IMR-90 (cell line): ENCODE data around the gene MALRD1. TPM values are rescaled to one million over a fixed set of nuclear protein-coding genes. Genes with fewer than 3 reads are reported as not detected.

Experiments
- ATAC-seq: fragments of 200-7000 bp; cut with Tn5 transposase; 2 replicates; pipeline ENCODE4 v1.9.1; 2020; ENCODE audit warnings: low read depth, mild to moderate bottlenecking, moderate library complexity
- BruUV-seq: library from RNA; stranded (reverse); fragments of 400-500 nt; replicated peaks from 2 replicates; lab custom pipeline; 2021; lab: Mats Ljungman, UMichigan
- CTCF ChIA-PET: fragments of 300-600 bp; formaldehyde crosslinking; extraction: SDS; loops from one replicate; lab custom pipeline; 2021; ENCODE audit warnings: antibody characterized with exemption; lab: Yijun Ruan, JAX
- POLR2A ChIA-PET: fragments of 300-600 bp; sonication (Branson Sonifier 250); formaldehyde crosslinking; loops from one replicate; lab custom pipeline; 2022; ENCODE audit warnings: antibody characterized with exemption; ENCODE audit not compliant: unreplicated experiment; lab: Charles Lee
- DNase-seq: peaks from one replicate; pipeline ENCODE4 v3.0.0; 2013
- H2AFZ ChIP-seq: replicated peaks from 2 replicates; pipeline ENCODE3; 2013; ENCODE audit warnings: low read length, mild to moderate bottlenecking; ENCODE audit not compliant: poor library complexity
- H2AK5ac ChIP-seq: 2 replicates; pipeline ENCODE4 v1.6.1; 2013; ENCODE audit warnings: low read depth, low read length, inconsistent platforms
- H2AK9ac ChIP-seq: replicated peaks from 2 replicates; pipeline ENCODE3; 2013; ENCODE audit warnings: mild to moderate bottlenecking, low read depth, low read length, moderate library complexity; ENCODE audit not compliant: poor library complexity
- H2BK120ac ChIP-seq: 2 replicates; pipeline ENCODE4 v1.6.1; 2013; ENCODE audit warnings: low read depth, low read length, inconsistent platforms
- H2BK15ac ChIP-seq: 3 replicates; pipeline ENCODE4 v1.6.1; 2013; ENCODE audit warnings: low read depth, low read length, inconsistent platforms
- H2BK20ac ChIP-seq: 2 replicates; pipeline ENCODE4 v1.6.1; 2013; ENCODE audit warnings: low read depth, mild to moderate bottlenecking, inconsistent platforms, low read length, moderate library complexity
- H2BK5ac ChIP-seq: 2 replicates; pipeline ENCODE4 v1.6.1; 2013; ENCODE audit warnings: mild to moderate bottlenecking, low read depth, low read length, inconsistent platforms; ENCODE audit not compliant: poor library complexity, severe bottlenecking
- H3K14ac ChIP-seq: replicated peaks from 2 replicates; pipeline ENCODE4 v1.6.1; 2013; ENCODE audit warnings: low read depth, low read length, inconsistent platforms
- H3K18ac ChIP-seq: 2 replicates; pipeline ENCODE4 v1.6.1; 2013; ENCODE audit warnings: low read depth, low read length, control low read depth
- H3K23ac ChIP-seq: 2 replicates; pipeline ENCODE4 v1.6.1; 2013; ENCODE audit warnings: low read depth, low read length, inconsistent platforms
- H3K27ac ChIP-seq: 2 replicates; pipeline ENCODE4 v1.5.1; 2013; ENCODE audit warnings: mild to moderate bottlenecking, control low read depth, low read length; ENCODE audit not compliant: insufficient read depth
- H3K27me3 ChIP-seq: 2 replicates; pipeline ENCODE4 v1.6.1; 2013; ENCODE audit warnings: low read length; ENCODE audit not compliant: control insufficient read depth, insufficient read depth
- H3K36me3 ChIP-seq: 2 replicates; pipeline ENCODE4 v1.6.1; 2013; ENCODE audit warnings: low read length, mixed read lengths; ENCODE audit not compliant: control insufficient read depth, insufficient read depth
- H3K4ac ChIP-seq: 2 replicates; pipeline ENCODE4 v1.6.1; 2013; ENCODE audit warnings: low read depth, low read length, inconsistent platforms
- H3K4me1 ChIP-seq: 2 replicates; pipeline ENCODE4 v1.6.1; 2013; ENCODE audit warnings: low read length, mixed read lengths; ENCODE audit not compliant: control insufficient read depth, insufficient read depth
- H3K4me2 ChIP-seq: 2 replicates; pipeline ENCODE4 v1.6.1; 2013; ENCODE audit warnings: low read depth, mild to moderate bottlenecking, control low read depth, low read length, moderate library complexity
- H3K4me3 ChIP-seq: 2 replicates; pipeline ENCODE4 v1.5.1; 2013; ENCODE audit warnings: low read depth, mild to moderate bottlenecking, control low read depth, low read length, moderate library complexity; ENCODE audit not compliant: insufficient read depth
- H3K56ac ChIP-seq: 2 replicates; pipeline ENCODE4 v1.6.1; 2013; ENCODE audit warnings: low read length, inconsistent platforms; ENCODE audit not compliant: insufficient read depth; ENCODE audit errors: extremely low read depth
- H3K79me1 ChIP-seq, 2 experiments: 2 replicates each; pipeline ENCODE4 v1.6.1; 2013; ENCODE audit warnings: low read length in 2 of 2, inconsistent platforms in 1 of 2, low read depth in 1 of 2
- H3K9ac ChIP-seq: 2 replicates; pipeline ENCODE4 v1.6.1; 2013; ENCODE audit warnings: low read depth, low read length, control low read depth
- H3K9me1 ChIP-seq: 2 replicates; pipeline ENCODE4 v1.6.1; 2013; ENCODE audit warnings: low read length, inconsistent platforms; ENCODE audit not compliant: insufficient read depth
- H3K9me3 ChIP-seq: 2 replicates; pipeline ENCODE4 v1.6.1; 2013; ENCODE audit warnings: low read length; ENCODE audit not compliant: control insufficient read depth, insufficient read depth
- H4K20me1 ChIP-seq: 2 replicates; pipeline ENCODE4 v1.6.1; 2013; ENCODE audit warnings: low read length, inconsistent platforms; ENCODE audit not compliant: insufficient read depth
- H4K5ac ChIP-seq: 2 replicates; pipeline ENCODE4 v1.6.1; 2013; ENCODE audit warnings: mild to moderate bottlenecking, low read depth, low read length, control low read depth
- H4K8ac ChIP-seq, 2 experiments: 2 replicates each; pipeline ENCODE4 v1.6.1; 2013; ENCODE audit warnings: low read depth in 2 of 2, low read length in 2 of 2, control low read depth in 1 of 2, inconsistent platforms in 1 of 2
- H4K91ac ChIP-seq: 2 replicates; pipeline ENCODE4 v1.6.1; 2013; ENCODE audit warnings: low read depth, low read length, inconsistent platforms; ENCODE audit not compliant: insufficient read depth
- BHLHE40 ChIP-seq: fragments of 150-350 bp; IDR thresholded peaks from 2 replicates; pipeline ENCODE4 v1.6.1; 2016; ENCODE audit warnings: mild to moderate bottlenecking, low read depth, low read length
- CEBPB ChIP-seq: IDR thresholded peaks from 2 replicates; pipeline ENCODE4 v1.6.1; 2012; ENCODE audit warnings: low read depth, low read length, improper control_type of control experiment
- CHD1 ChIP-seq: IDR thresholded peaks from 2 replicates; pipeline ENCODE4 v1.6.1; 2012; ENCODE audit warnings: low read depth, low read length, improper control_type of control experiment
- CTCF ChIP-seq: conservative IDR thresholded peaks from 2 replicates; pipeline ENCODE4 v1.5.1; 2012; ENCODE audit warnings: mild to moderate bottlenecking, low read depth, low read length, improper control_type of control experiment
- FOS ChIP-seq: fragments of 150-350 bp; IDR thresholded peaks from 2 replicates; pipeline ENCODE4 v1.6.1; 2016; ENCODE audit warnings: low read depth, low read length
- MAFK ChIP-seq: IDR thresholded peaks from 2 replicates; pipeline ENCODE4 v1.6.1; 2012; ENCODE audit warnings: low read depth, low read length, improper control_type of control experiment
- MAZ ChIP-seq: IDR thresholded peaks from 2 replicates; pipeline ENCODE4 v1.6.1; 2012; ENCODE audit warnings: low read depth, mild to moderate bottlenecking, low read length, improper control_type of control experiment, moderate library complexity, borderline replicate concordance
- MXI1 ChIP-seq: IDR thresholded peaks from 2 replicates; pipeline ENCODE4 v1.6.1; 2012; ENCODE audit warnings: low read depth, mild to moderate bottlenecking, low read length, moderate library complexity, borderline replicate concordance
- NFE2L2 ChIP-seq: fragments of 150-350 bp; IDR thresholded peaks from 2 replicates; pipeline ENCODE4 v1.6.1; 2016; ENCODE audit warnings: low read depth, mild to moderate bottlenecking, low read length
- POLR2A ChIP-seq: IDR thresholded peaks from 2 replicates; pipeline ENCODE4 v1.6.1; 2012; ENCODE audit warnings: mild to moderate bottlenecking, low read depth, low read length
- RAD21 ChIP-seq: IDR thresholded peaks from 2 replicates; pipeline ENCODE4 v1.6.1; 2012; ENCODE audit warnings: low read length, improper control_type of control experiment
- RCOR1 ChIP-seq: IDR thresholded peaks from 2 replicates; pipeline ENCODE4 v1.6.1; 2012; ENCODE audit warnings: mild to moderate bottlenecking, low read length, improper control_type of control experiment; ENCODE audit not compliant: insufficient replicate concordance
- RFX5 ChIP-seq: IDR thresholded peaks from 2 replicates; pipeline ENCODE4 v1.8.0; 2012; ENCODE audit warnings: low read depth, mild to moderate bottlenecking, low read length, moderate library complexity
- SMC3 ChIP-seq: fragments of 150-350 bp; IDR thresholded peaks from 2 replicates; pipeline ENCODE4 v1.6.1; 2016; ENCODE audit warnings: low read depth, mild to moderate bottlenecking, antibody characterized with exemption, low read length, moderate library complexity
- WGBS, 2 experiments: methylation state at CpG; one replicate each; pipeline versions ENCODE4 v1.1.5 to v1.1.7; 2013; ENCODE audit warnings: missing lambda C conversion rate in 2 of 2; ENCODE audit not compliant: insufficient read length in 1 of 2; ENCODE audit errors: extremely low coverage in 2 of 2; 5-methylcytosine and 5-hydroxymethylcytosine counted together
- dilution Hi-C: fragments of 300-500 bp; cut with HindIII; formaldehyde crosslinking; loops from one replicate; pipeline ENCODE4 v1.14.3; 2018; ENCODE audit warnings: low sequenced_read_pairs; ENCODE audit not compliant: unreplicated experiment
- in situ Hi-C: fragments of 300-500 bp; cut with MboI; formaldehyde crosslinking; loops from 3 replicates; pipeline ENCODE4 v1.14.3; 2019; ENCODE audit warnings: low sequenced_read_pairs, inconsistent platforms, mixed read lengths
- intact Hi-C: fragments of 100-400 bp; cut with micrococcal nuclease; formaldehyde crosslinking; loops from 2 replicates; pipeline ENCODE4 v1.10.0; 2022
- polyA plus RNA-seq, 3 experiments: library from polyadenylated mRNA; depleted of rRNA; stranded (reverse); fragments of >200 nt; gene quantifications; 2 replicates each; pipeline ENCODE4 v1.2.3, GENCODE V29; 2012; ENCODE audit warnings: low replicate concordance in 1 of 3
- total RNA-seq: library from RNA; depleted of rRNA; stranded (reverse); fragments of >200 nt; gene quantifications from 2 replicates; pipeline ENCODE4 v1.2.3, GENCODE V29; 2012
- TF ChIP-seq, protein P1 (sequence below): fragments of 150-350 bp; IDR thresholded peaks from 2 replicates; pipeline ENCODE4 v1.6.1; 2017; ENCODE audit warnings: mild to moderate bottlenecking, antibody characterized with exemption, low read length, low read depth
- TF ChIP-seq, protein P2 (sequence below): fragments of 150-350 bp; IDR thresholded peaks from 2 replicates; pipeline ENCODE4 v1.6.1; 2016; ENCODE audit warnings: low read depth, mild to moderate bottlenecking, low read length, moderate library complexity, borderline replicate concordance

The MALRD1 gene
- total and polyA plus RNA-seq, 2 of the 4 experiments (the other 2 are of a cell fraction), result 0.34 to 1.1 TPM

- in situ Hi-C loops (no loop called here), intact Hi-C loops (no loop called here), dilution Hi-C loops (no loop called here)
- Histone ChIP-seq H2BK120ac (no peak overlapping the region), H2BK15ac (no peak overlapping the region), H3K9me3 (no peaks in the 10 kb centered on the region), H3K9me1 (no peaks in the 10 kb centered on the region; the same call in 1 of the 2 replicates), H4K5ac (no peak overlapping the region), H2BK20ac (no peak overlapping the region), H2AK9ac (no peak overlapping the region), H2AK5ac (no peak overlapping the region), H3K56ac (no peak overlapping the region), H3K23ac (no peak overlapping the region), H2AFZ (no peak overlapping the region), H4K20me1 (no peaks in the 10 kb centered on the region), H3K4me2 (no peak overlapping the region), H3K14ac (no peak overlapping the region), H3K4me1 (peaks cover 2% of the 10 kb centered on the region), H3K27ac (no peak overlapping the region), H4K91ac (no peak overlapping the region), H3K27me3 (no peaks in the 10 kb centered on the region), H3K18ac (no peak overlapping the region), H3K4ac (no peak overlapping the region), H4K8ac (no peak overlapping the region), H2BK5ac (no peak overlapping the region), H3K9ac (no peak overlapping the region), H3K4me3 (no peak overlapping the region), H3K36me3 (no peaks in the 10 kb centered on the region), H3K79me1 (no peaks in the 10 kb centered on the region)
- ChIA-PET POLR2A (no interaction called here), CTCF (no interaction called here)
- no CpG with 5 or more reads among the region's 2 CpGs for WGBS, 2 experiments
- DNase-seq (no peak), ATAC-seq (no peak)
- no TSS peak for BruUV-seq
- TF ChIP-seq MAZ (no peak), MXI1 (no peak), FOS (no peak), NFE2L2 (no peak), RCOR1 (no peak), RAD21 (no peak), CTCF (no peak), POLR2A (no peak), RFX5 (no peak), CHD1 (no peak), CEBPB (no peak), BHLHE40 (no peak), SMC3 (no peak), MAFK (no peak)
- TF ChIP-seq, protein P1, sequence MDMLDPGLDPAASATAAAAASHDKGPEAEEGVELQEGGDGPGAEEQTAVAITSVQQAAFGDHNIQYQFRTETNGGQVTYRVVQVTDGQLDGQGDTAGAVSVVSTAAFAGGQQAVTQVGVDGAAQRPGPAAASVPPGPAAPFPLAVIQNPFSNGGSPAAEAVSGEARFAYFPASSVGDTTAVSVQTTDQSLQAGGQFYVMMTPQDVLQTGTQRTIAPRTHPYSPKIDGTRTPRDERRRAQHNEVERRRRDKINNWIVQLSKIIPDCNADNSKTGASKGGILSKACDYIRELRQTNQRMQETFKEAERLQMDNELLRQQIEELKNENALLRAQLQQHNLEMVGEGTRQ, result no peak
- TF ChIP-seq, protein P2, sequence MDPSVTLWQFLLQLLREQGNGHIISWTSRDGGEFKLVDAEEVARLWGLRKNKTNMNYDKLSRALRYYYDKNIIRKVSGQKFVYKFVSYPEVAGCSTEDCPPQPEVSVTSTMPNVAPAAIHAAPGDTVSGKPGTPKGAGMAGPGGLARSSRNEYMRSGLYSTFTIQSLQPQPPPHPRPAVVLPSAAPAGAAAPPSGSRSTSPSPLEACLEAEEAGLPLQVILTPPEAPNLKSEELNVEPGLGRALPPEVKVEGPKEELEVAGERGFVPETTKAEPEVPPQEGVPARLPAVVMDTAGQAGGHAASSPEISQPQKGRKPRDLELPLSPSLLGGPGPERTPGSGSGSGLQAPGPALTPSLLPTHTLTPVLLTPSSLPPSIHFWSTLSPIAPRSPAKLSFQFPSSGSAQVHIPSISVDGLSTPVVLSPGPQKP, result no peak
These were observed 683.0 kb downstream of the MALRD1 start for GRCh38 chr10:19731560-19731959.
